K562 treated with DMSO at 1 percent for 24 hours (cell line): ENCODE results near the gene CAMK2D. TPM values are rescaled to one million over a fixed set of nuclear protein-coding genes. Genes with fewer than 3 reads are reported as not detected.

Experiments used
- total RNA-seq: library from RNA; unstranded; fragments of 300-600 nt; gene quantifications from 2 replicates; pipeline ENCODE4 v1.2.3, GENCODE V29; 2022; ENCODE audit warnings: low read depth; ENCODE audit not compliant: insufficient read depth

Gene CAMK2D
- 0.52 TPM in 1 of 2 replicates, not detected in the other for total RNA-seq

DNA sequence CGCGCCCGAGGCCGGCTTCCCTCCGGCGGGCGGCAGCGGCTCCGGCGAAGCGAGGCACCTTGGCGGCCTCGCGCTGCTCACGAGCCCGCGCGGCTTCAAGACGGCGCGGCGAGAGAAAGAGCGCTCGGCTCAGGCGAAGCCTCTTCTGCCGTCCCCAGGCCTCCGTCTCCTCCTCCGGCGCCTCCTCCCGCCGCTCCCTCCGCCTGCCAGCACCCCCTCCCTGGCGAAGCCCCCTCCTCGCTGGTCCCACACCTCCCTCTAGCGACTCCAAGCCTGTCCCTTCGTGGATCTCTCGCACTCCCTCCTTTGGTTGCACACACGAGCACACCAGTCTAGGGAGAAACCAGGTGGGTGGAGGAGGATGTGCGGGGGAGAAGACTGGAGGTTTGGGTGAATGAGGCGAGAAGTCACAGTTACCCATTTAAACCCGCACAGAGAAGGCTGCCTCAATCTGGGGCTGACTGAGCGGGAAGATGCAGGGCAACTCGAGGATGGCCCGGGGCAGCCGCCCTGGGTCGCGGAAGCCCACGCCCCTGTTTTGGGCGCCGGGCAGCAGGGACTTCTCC lies at the start of gene CAMK2D:
CAMK2D (minus strand) TSS at position 119 of the 566 bp plus-strand sequence. CDS start 670 bp downstream, outside the sequence.

Other genes with a start within 250 kb of the CAMK2D start
- gene ARSJ, start 217.9 kb upstream of the CAMK2D start, total RNA-seq = not detected in 2 replicates